ENCODE results near the gene PNLIP. TPM values are rescaled to one million over a fixed set of nuclear protein-coding genes. Genes with fewer than 3 reads are reported as not detected.

Gene PNLIP
- total RNA-seq, 4 donors from 2014 or later = not detected

- Histone ChIP-seq H3K4me1 (no peaks in the 10 kb centered on the region), H3K9me3 (no peaks in the 10 kb centered on the region), H3K4me3 (replicated peaks in 1 of 3) (no peak overlapping the region), H3K27ac (no peak overlapping the region), H3K36me3 (no peaks in the 10 kb centered on the region), H3K27me3 (no peaks in the 10 kb centered on the region)
- TF ChIP-seq, protein P1, sequence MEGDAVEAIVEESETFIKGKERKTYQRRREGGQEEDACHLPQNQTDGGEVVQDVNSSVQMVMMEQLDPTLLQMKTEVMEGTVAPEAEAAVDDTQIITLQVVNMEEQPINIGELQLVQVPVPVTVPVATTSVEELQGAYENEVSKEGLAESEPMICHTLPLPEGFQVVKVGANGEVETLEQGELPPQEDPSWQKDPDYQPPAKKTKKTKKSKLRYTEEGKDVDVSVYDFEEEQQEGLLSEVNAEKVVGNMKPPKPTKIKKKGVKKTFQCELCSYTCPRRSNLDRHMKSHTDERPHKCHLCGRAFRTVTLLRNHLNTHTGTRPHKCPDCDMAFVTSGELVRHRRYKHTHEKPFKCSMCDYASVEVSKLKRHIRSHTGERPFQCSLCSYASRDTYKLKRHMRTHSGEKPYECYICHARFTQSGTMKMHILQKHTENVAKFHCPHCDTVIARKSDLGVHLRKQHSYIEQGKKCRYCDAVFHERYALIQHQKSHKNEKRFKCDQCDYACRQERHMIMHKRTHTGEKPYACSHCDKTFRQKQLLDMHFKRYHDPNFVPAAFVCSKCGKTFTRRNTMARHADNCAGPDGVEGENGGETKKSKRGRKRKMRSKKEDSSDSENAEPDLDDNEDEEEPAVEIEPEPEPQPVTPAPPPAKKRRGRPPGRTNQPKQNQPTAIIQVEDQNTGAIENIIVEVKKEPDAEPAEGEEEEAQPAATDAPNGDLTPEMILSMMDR (IDR thresholded peaks at IDR 0.05) = no peak
- no peak for TF ChIP-seq POLR2A (IDR thresholded peaks at IDR 0.05)
- DNase-seq = no peak
- intact Hi-C loops (cut with DNase I) = no loop called here
- 77 to 87% methylated on average over 8 of the region's 8 CpGs for WGBS, 2 donors
Measured at GRCh38 chr10:116522803-116523381, 22.8 kb upstream of the PNLIP start.

- Histone ChIP-seq H3K9me3 (no peaks in the 10 kb centered on the region), H3K36me3 (no peaks in the 10 kb centered on the region), H3K27ac (no peak overlapping the region), H3K4me3 (replicated peaks in 1 of 3) (no peak overlapping the region), H3K4me1 (no peaks in the 10 kb centered on the region), H3K27me3 (no peaks in the 10 kb centered on the region)
- TF ChIP-seq POLR2A (IDR thresholded peaks at IDR 0.05) = no peak
- TF ChIP-seq, protein P1 (IDR thresholded peaks at IDR 0.05) = no peak
- WGBS, 2 donors = 86 to 94% methylated on average over 3 of the region's 3 CpGs
- no peak for DNase-seq
- intact Hi-C loops (cut with DNase I) = no loop called here
Measured at GRCh38 chr10:116524736-116525135, 21.0 kb upstream of the PNLIP start.

DNA sequence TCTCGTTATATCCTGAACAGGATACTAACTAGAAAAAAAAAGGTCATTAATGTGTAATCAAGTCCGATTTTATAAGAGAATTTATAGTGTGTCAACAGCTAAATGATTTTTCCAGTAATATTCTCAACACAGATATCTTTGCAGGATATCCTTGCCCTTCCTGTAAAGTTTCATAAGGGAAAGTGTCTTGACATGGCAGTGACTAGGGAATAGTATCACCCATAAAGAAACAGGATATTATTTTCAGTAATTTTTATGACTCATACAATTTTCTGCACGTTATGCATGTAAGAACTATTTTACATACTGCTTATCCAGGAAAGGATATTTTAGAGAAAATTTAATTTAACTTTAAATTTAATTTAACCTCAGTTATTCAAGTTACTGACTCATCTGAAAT lies 19.5 kb upstream of the PNLIP start:
- Histone ChIP-seq H3K27ac (no peak overlapping the region), H3K9me3 (no peaks in the 10 kb centered on the region), H3K36me3 (no peaks in the 10 kb centered on the region), H3K4me1 (no peaks in the 10 kb centered on the region), H3K27me3 (no peaks in the 10 kb centered on the region), H3K4me3 (replicated peaks in 1 of 3) (no peak overlapping the region)
- TF ChIP-seq, protein P1 (IDR thresholded peaks at IDR 0.05) = no peak
- TF ChIP-seq POLR2A (IDR thresholded peaks at IDR 0.05) = no peak
- WGBS, 2 donors = 63 to 66% methylated on average over 3 of the region's 3 CpGs
- no peak for DNase-seq
- intact Hi-C loops (cut with DNase I) = no loop called here

DNA sequence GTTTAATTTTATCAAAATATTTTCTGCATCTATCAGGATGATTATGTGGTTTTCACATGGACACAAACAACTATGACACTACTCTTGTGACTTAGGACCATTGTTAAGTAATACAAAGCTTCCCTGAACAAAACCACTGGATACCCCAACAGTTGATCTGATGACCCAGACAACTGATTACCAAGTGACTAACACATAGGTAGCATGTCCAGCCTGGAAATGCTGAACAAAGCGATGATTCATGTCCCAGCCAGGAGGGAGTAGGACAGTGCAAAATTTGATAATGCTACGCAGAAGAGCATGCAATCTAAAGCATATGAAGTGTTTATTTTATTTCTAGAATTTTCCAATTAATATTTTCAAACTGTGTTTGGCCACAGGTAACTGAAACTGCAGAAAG lies 8.9 kb upstream of the PNLIP start:
- DNase-seq = no peak
- intact Hi-C loops (cut with DNase I) = no loop called here
- TF ChIP-seq, protein P1 (IDR thresholded peaks at IDR 0.05) = no peak
- TF ChIP-seq POLR2A (IDR thresholded peaks at IDR 0.05) = no peak

DNA sequence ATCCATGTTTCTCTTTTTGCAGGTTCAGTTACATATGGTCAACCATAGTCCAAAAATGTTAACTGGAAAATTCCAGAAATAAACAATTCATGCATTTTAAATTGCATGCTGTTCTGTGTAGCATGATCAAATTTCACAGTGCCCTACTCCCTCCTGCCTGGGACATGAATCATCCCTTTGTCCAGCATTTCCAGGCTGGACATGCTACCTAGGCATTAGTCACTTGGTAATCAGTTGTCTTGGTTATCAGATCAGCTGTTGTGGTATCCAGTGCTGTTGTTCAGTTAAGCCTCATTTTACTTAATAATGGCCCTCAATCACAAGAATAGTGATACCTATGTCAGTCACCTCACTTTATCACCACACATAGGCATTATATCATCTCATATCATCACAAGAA lies 7.3 kb upstream of the PNLIP start:
- Histone ChIP-seq H3K27me3 (no peaks in the 10 kb centered on the region), H3K9me3 (no peaks in the 10 kb centered on the region), H3K4me1 (no peaks in the 10 kb centered on the region), H3K27ac (no peak overlapping the region), H3K4me3 (replicated peaks in 1 of 3) (no peak overlapping the region), H3K36me3 (no peaks in the 10 kb centered on the region)
- DNase-seq = no peak
- no peak for TF ChIP-seq POLR2A (IDR thresholded peaks at IDR 0.05)
- TF ChIP-seq, protein P1 (IDR thresholded peaks at IDR 0.05) = no peak
- intact Hi-C loops (cut with DNase I) = no loop called here

More for the DNA sequence above, 8.9 kb upstream of the PNLIP start:
- H3K27ac ChIP-seq = no peak overlapping the region
- no peak overlapping the region for H3K4me3 ChIP-seq (replicated peaks in 1 of 3)
- H3K27me3 ChIP-seq = no peaks in the 10 kb centered on the region
- WGBS, 2 donors = 96 to 98% methylated on average over 2 of the region's 2 CpGs
- H3K9me3 ChIP-seq = no peaks in the 10 kb centered on the region
- H3K36me3 ChIP-seq = no peaks in the 10 kb centered on the region
- H3K4me1 ChIP-seq = no peaks in the 10 kb centered on the region
